ENCODE data around the gene SRCAP. TPM values are rescaled to one million over a fixed set of nuclear protein-coding genes. Genes with fewer than 3 reads are reported as not detected.

SRCAP gene
- total RNA-seq, 1 experiment from 2014 or later = 58.5 TPM

- ChIA-PET POLR2A (interaction anchor here (0.7 to 2.3 kb wide), 7 partner anchors 8 to 619 kb away, joined by 3 to 7 read pairs (median 4); partner anchors contain the start of genes ZNF688 and ZNF764), CTCF (interaction anchor here (0.6 to 2.2 kb wide), 21 partner anchors 8 to 233 kb away, joined by 3 to 18 read pairs (median 5); partner anchors contain the start of gene DCTPP1)
- Mint-ChIP-seq H3K27me3 (ENCODE audit: low read depth) (peaks cover 43% of the 10 kb centered on the region), H3K36me3 (peaks cover 2% of the 10 kb centered on the region; the same call in 1 of the 2 replicates), H3K27ac (peak within 1 kb of the TSS; percentile 98), H3K9me3 (no peaks in the 10 kb centered on the region), H3K4me1 (peaks cover 15% of the 10 kb centered on the region), H3K4me3 (peak within 1 kb of the TSS; percentile 97)
- DNase-seq (ENCODE audit: low spot score) (peak; percentile 98), ATAC-seq (peak; percentile 89)
- TF ChIP-seq ATF1 (CRISPR knock-in tag; IDR thresholded peaks at IDR 0.05) (no peak), SP1 (CRISPR knock-in tag; conservative IDR thresholded peaks at IDR 0.05) (peak; percentile 78), GABPB1 (CRISPR knock-in tag; IDR thresholded peaks at IDR 0.05) (peak; percentile 43), MAX (CRISPR knock-in tag; IDR thresholded peaks at IDR 0.05) (peak; percentile 69; the same call in 1 of the 2 replicates), NR2C2 (CRISPR knock-in tag; IDR thresholded peaks at IDR 0.05) (no peak), FOXJ3 (CRISPR knock-in tag; IDR thresholded peaks at IDR 0.05; ENCODE audit: borderline replicate concordance) (no peak), E2F5 (CRISPR knock-in tag; IDR thresholded peaks at IDR 0.05) (peak; percentile 64; the same call in 1 of the 2 replicates), ZNF416 (CRISPR knock-in tag; IDR thresholded peaks at IDR 0.05) (no peak), ZNF512 (CRISPR knock-in tag; IDR thresholded peaks at IDR 0.05; ENCODE audit: borderline replicate concordance) (no peak), ZNF532 (CRISPR knock-in tag; IDR thresholded peaks at IDR 0.05; ENCODE audit: borderline replicate concordance) (no peak), SMAD4 (CRISPR knock-in tag; IDR thresholded peaks at IDR 0.05) (0 out of 2 replicates have a peak, but pooled peaks have one; percentile 46), NFYB (CRISPR knock-in tag; conservative IDR thresholded peaks at IDR 0.05; ENCODE audit: low read depth) (peak; percentile 98), CTCF (IDR thresholded peaks at IDR 0.05) (0 out of 2 replicates have a peak, but pooled peaks have one; percentile 16), ZNF425 (CRISPR knock-in tag; conservative IDR thresholded peaks at IDR 0.05) (no peak), PRDM15 (CRISPR knock-in tag; IDR thresholded peaks at IDR 0.05) (peak; percentile 57), ZNF396 (CRISPR knock-in tag; IDR thresholded peaks at IDR 0.05; ENCODE audit: borderline replicate concordance) (no peak; the same call in 1 of the 2 replicates), JAZF1 (CRISPR knock-in tag; IDR thresholded peaks at IDR 0.05) (no peak), CREM (CRISPR knock-in tag; IDR thresholded peaks at IDR 0.05) (peak; percentile 71; the same call in 1 of the 2 replicates), USF2 (CRISPR knock-in tag; IDR thresholded peaks at IDR 0.05) (no peak; the same call in 1 of the 2 replicates), KAT7 (CRISPR knock-in tag; IDR thresholded peaks at IDR 0.05; ENCODE audit: borderline replicate concordance) (no peak)
Observed at GRCh38 chr16:30650369-30651123, 48.4 kb upstream of the SRCAP start, which contains the start of gene PRR14. Gene PRR14 (plus strand): TSS chr16:30650960. CDS start chr16:30651646, 686 bp downstream.

Measured in WTC11 (cell line).